ENCODE measurements around the gene LCNL1. TPM values are rescaled to one million over a fixed set of nuclear protein-coding genes. Genes with fewer than 3 reads are reported as not detected.

LCNL1 gene
- total RNA-seq, 1 experiment from 2014 or later, result 0.82 TPM

DNA sequence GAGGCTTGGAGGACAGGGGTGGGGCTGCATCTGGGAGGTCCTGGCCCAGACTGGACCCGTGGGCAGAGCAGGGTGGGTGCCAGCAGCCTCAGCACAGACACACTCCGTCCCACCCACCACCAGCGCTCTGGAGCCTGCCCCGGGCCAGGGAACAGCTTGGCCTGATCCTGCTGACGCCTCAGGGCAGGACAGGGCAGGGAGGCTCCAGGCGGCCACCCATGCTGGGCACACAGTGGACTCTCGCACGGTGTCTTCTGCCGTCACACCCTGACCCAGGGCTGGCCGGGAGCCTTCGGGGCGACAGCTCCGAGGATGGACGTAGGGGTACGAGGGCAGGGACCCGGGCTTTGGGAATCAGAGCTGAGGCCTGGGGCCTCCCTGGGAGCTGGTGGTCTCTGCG is 13.6 kb upstream of the LCNL1 start:
- no peak overlapping the region for H3K27ac ChIP-seq (ENCODE audit: low read length)
- intact Hi-C loops (cut with micrococcal nuclease; ENCODE audit: unreplicated experiment) (no loop called here), in situ Hi-C loops (cut with HindIII; ENCODE audit: low pct_unique_long_range_greater_than_20kb, low sequenced_read_pairs) (no loop called here)
- TF ChIP-seq, protein P1, sequence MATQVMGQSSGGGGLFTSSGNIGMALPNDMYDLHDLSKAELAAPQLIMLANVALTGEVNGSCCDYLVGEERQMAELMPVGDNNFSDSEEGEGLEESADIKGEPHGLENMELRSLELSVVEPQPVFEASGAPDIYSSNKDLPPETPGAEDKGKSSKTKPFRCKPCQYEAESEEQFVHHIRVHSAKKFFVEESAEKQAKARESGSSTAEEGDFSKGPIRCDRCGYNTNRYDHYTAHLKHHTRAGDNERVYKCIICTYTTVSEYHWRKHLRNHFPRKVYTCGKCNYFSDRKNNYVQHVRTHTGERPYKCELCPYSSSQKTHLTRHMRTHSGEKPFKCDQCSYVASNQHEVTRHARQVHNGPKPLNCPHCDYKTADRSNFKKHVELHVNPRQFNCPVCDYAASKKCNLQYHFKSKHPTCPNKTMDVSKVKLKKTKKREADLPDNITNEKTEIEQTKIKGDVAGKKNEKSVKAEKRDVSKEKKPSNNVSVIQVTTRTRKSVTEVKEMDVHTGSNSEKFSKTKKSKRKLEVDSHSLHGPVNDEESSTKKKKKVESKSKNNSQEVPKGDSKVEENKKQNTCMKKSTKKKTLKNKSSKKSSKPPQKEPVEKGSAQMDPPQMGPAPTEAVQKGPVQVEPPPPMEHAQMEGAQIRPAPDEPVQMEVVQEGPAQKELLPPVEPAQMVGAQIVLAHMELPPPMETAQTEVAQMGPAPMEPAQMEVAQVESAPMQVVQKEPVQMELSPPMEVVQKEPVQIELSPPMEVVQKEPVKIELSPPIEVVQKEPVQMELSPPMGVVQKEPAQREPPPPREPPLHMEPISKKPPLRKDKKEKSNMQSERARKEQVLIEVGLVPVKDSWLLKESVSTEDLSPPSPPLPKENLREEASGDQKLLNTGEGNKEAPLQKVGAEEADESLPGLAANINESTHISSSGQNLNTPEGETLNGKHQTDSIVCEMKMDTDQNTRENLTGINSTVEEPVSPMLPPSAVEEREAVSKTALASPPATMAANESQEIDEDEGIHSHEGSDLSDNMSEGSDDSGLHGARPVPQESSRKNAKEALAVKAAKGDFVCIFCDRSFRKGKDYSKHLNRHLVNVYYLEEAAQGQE (IDR thresholded peaks at IDR 0.05; ENCODE audit: insufficient read depth in 1 of 2, low read depth in 2 of 2, low read length in 1 of 2), result no peak
- TF ChIP-seq POLR2AphosphoS5 (IDR thresholded peaks at IDR 0.05; ENCODE audit: low read depth, low read length), result no peak
- no peak for TF ChIP-seq TCF7L2 (IDR thresholded peaks at IDR 0.05; ENCODE audit: low read depth, low read length)
- TF ChIP-seq SIN3A (IDR thresholded peaks at IDR 0.05; ENCODE audit: borderline replicate concordance, insufficient read depth, low read depth, low read length), result no peak
- TF ChIP-seq, protein P2, sequence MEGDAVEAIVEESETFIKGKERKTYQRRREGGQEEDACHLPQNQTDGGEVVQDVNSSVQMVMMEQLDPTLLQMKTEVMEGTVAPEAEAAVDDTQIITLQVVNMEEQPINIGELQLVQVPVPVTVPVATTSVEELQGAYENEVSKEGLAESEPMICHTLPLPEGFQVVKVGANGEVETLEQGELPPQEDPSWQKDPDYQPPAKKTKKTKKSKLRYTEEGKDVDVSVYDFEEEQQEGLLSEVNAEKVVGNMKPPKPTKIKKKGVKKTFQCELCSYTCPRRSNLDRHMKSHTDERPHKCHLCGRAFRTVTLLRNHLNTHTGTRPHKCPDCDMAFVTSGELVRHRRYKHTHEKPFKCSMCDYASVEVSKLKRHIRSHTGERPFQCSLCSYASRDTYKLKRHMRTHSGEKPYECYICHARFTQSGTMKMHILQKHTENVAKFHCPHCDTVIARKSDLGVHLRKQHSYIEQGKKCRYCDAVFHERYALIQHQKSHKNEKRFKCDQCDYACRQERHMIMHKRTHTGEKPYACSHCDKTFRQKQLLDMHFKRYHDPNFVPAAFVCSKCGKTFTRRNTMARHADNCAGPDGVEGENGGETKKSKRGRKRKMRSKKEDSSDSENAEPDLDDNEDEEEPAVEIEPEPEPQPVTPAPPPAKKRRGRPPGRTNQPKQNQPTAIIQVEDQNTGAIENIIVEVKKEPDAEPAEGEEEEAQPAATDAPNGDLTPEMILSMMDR (IDR thresholded peaks at IDR 0.05), result no peak
- BruUV-seq (replicated peaks), result no TSS peak
- ChIA-PET POLR2A (no interaction called here), CTCF (no interaction called here)
- ATAC-seq (no peak), DNase-seq (ENCODE audit: low read depth, low spot score) (no peak)
- H3K36me3 ChIP-seq (ENCODE audit: control insufficient read depth, insufficient read depth, low read length), result no peaks in the 10 kb centered on the region
- H3K9me3 ChIP-seq (ENCODE audit: control insufficient read depth, insufficient read depth, low read depth, low read length), result no peaks in the 10 kb centered on the region
- H3K4me3 ChIP-seq (ENCODE audit: low read depth in 2 of 2, low read length in 2 of 2), result no peak overlapping the region
- peaks cover 5% of the 10 kb centered on the region; the same call in 1 of the 2 replicates for H3K4me1 ChIP-seq (ENCODE audit: control insufficient read depth, insufficient read depth, low read length)
- no peaks in the 10 kb centered on the region for H3K27me3 ChIP-seq (ENCODE audit: control insufficient read depth, insufficient read depth, low read length)

DNA sequence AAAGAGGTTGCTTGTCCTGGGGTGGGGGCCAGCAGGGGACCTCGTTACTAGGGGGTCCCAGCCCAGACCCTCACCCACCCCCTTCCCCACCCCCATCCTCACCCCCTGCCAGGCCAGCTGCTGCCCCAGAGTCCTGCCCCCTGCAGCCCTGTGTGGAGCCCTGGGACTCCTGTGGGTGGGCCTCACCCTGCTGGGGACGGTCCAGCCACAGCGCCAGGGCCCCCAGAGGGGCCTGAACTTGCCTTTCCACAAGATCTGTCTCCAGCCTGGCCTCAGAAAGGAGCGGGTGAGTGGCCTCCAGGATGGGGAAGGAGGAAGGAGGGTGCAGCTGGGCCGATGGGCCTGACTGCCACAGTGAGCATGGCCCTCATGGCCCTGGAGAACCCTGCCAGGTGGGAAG is 13.0 kb upstream of the LCNL1 start:
- in situ Hi-C loops (cut with HindIII; ENCODE audit: low pct_unique_long_range_greater_than_20kb, low sequenced_read_pairs), result no loop called here
- BruUV-seq (replicated peaks), result no TSS peak
- peaks cover under 1% of the 10 kb centered on the region; the same call in 1 of the 2 replicates for H3K4me1 ChIP-seq (ENCODE audit: control insufficient read depth, insufficient read depth, low read length)
- no peak for DNase-seq (ENCODE audit: low read depth, low spot score)
- no peak overlapping the region for H3K4me3 ChIP-seq (ENCODE audit: low read depth in 2 of 2, low read length in 2 of 2)
- intact Hi-C loops (cut with micrococcal nuclease; ENCODE audit: unreplicated experiment), result no loop called here
- POLR2A ChIA-PET, result no interaction called here
- H3K9me3 ChIP-seq (ENCODE audit: control insufficient read depth, insufficient read depth, low read depth, low read length), result no peaks in the 10 kb centered on the region
- CTCF ChIA-PET, result no interaction called here
- no peaks in the 10 kb centered on the region for H3K27me3 ChIP-seq (ENCODE audit: control insufficient read depth, insufficient read depth, low read length)
- TF ChIP-seq, protein P2 (IDR thresholded peaks at IDR 0.05), result no peak
- TF ChIP-seq, protein P1 (IDR thresholded peaks at IDR 0.05; ENCODE audit: insufficient read depth in 1 of 2, low read depth in 2 of 2, low read length in 1 of 2), result no peak
- TF ChIP-seq POLR2AphosphoS5 (IDR thresholded peaks at IDR 0.05; ENCODE audit: low read depth, low read length) (no peak), TCF7L2 (IDR thresholded peaks at IDR 0.05; ENCODE audit: low read depth, low read length) (no peak), SIN3A (IDR thresholded peaks at IDR 0.05; ENCODE audit: borderline replicate concordance, insufficient read depth, low read depth, low read length) (no peak)
- H3K27ac ChIP-seq (ENCODE audit: low read length), result no peak overlapping the region
- no peaks in the 10 kb centered on the region for H3K36me3 ChIP-seq (ENCODE audit: control insufficient read depth, insufficient read depth, low read length)
- ATAC-seq, result peak; percentile 22; the same call in 1 of the 2 replicates

Data from Panc1 (cell line).